Endothelial cell of umbilical vein (primary cell): ENCODE results near the gene HRH3. TPM values are rescaled to one million over a fixed set of nuclear protein-coding genes. Genes with fewer than 3 reads are reported as not detected.

Experiments used
- Bru-seq: library from RNA; stranded (reverse); fragments of 400-500 nt; gene quantifications from one replicate; lab custom pipeline; 2021; lab: Mats Ljungman, UMichigan
- BruChase-seq, 2 experiments: library from RNA; stranded (reverse); fragments of 400-500 nt; gene quantifications; one replicate each; lab custom pipeline; 2021; lab: Mats Ljungman, UMichigan
- BruUV-seq: library from RNA; stranded (reverse); fragments of 400-500 nt; replicated peaks from 2 replicates; lab custom pipeline; 2021; lab: Mats Ljungman, UMichigan
- CTCF ChIA-PET: fragments of 300-600, 350-600 bp; sonication (Branson Sonifier 250); formaldehyde crosslinking; loops from one replicate; lab custom pipeline; 2021; ENCODE audit warnings: antibody characterized with exemption, inconsistent platforms; lab: Charles Lee
- POLR2A ChIA-PET: fragments of 300-600, 350-600 bp; sonication (Branson Sonifier 250); formaldehyde crosslinking; loops from one replicate; lab custom pipeline; 2021; ENCODE audit warnings: antibody characterized with exemption, inconsistent platforms; lab: Charles Lee
- DNase-seq: peaks from one replicate; pipeline ENCODE4 v3.0.0-alpha.2; 2011; ENCODE audit warnings: low read depth, low spot score
- FAIRE-seq: peaks from 2 replicates; lab custom pipeline; 2011; peaks lifted over from hg19 to GRCh38; lab: Jason Lieb, UNC
- H2AFZ ChIP-seq: 2 replicates; pipeline ENCODE4 v1.6.0; 2012; ENCODE audit warnings: low read depth, low read length, control low read depth, inconsistent platforms
- H3K27ac ChIP-seq: 2 replicates; pipeline ENCODE4 v1.5.1; 2011; ENCODE audit warnings: low read depth, mild to moderate bottlenecking, control low read depth, low read length, moderate library complexity; ENCODE audit not compliant: insufficient read depth
- H3K27me3 ChIP-seq, 2 experiments: 2 replicates each; pipeline versions ENCODE4 v1.6.0 to v1.6.1; 2011; ENCODE audit warnings: low read length in 2 of 2, mixed read lengths in 1 of 2; ENCODE audit not compliant: control insufficient read depth in 2 of 2, insufficient read depth in 2 of 2
- H3K36me3 ChIP-seq, 2 experiments: 2 replicates in 1 of 2; 3 replicates in 1 of 2; pipeline ENCODE4 v1.5.1; 2011; ENCODE audit warnings: low read length in 2 of 2, mild to moderate bottlenecking in 1 of 2, moderate library complexity in 1 of 2; ENCODE audit not compliant: control insufficient read depth in 2 of 2, insufficient read depth in 2 of 2; ENCODE audit errors: extremely low read depth in 1 of 2
- H3K4me1 ChIP-seq: 3 replicates; pipeline ENCODE4 v1.5.1; 2011; ENCODE audit warnings: mild to moderate bottlenecking, low read length; ENCODE audit not compliant: control insufficient read depth, insufficient read depth; ENCODE audit errors: extremely low read depth
- H3K4me2 ChIP-seq: 2 replicates; pipeline ENCODE4 v1.6.1; 2011; ENCODE audit warnings: low read length, control low read depth, mixed read lengths; ENCODE audit not compliant: insufficient read depth
- H3K4me3 ChIP-seq, 3 experiments: fragments of 200-600 bp in 1 of 3; sonication (generic), shearing (Covaris generic) in 1 of 3; replicated peaks in 1 of 3; 2 replicates each; pipeline ENCODE4 v1.5.1; 2011 to 2016; ENCODE audit warnings: control low read depth in 3 of 3, low read length in 3 of 3, mild to moderate bottlenecking in 2 of 3, inconsistent platforms in 1 of 3, low read depth in 1 of 3, moderate library complexity in 1 of 3; ENCODE audit not compliant: insufficient read depth in 1 of 3
- H3K79me2 ChIP-seq: 2 replicates; pipeline ENCODE4 v1.6.0; 2012; ENCODE audit warnings: low read length, inconsistent platforms; ENCODE audit not compliant: control insufficient read depth, insufficient read depth
- H3K9ac ChIP-seq: replicated peaks from 2 replicates; pipeline ENCODE3; 2011; ENCODE audit warnings: low read length, control low read depth; ENCODE audit not compliant: insufficient read depth; ENCODE audit errors: extremely low read depth
- H3K9me1 ChIP-seq: replicated peaks from 3 replicates; pipeline ENCODE4 v1.6.0; 2011; ENCODE audit warnings: mild to moderate bottlenecking, low read length; ENCODE audit not compliant: control insufficient read depth, insufficient read depth; ENCODE audit errors: extremely low read depth
- H3K9me3 ChIP-seq: replicated peaks from 2 replicates; pipeline ENCODE4 v1.5.1; 2012; ENCODE audit warnings: low read length, inconsistent platforms; ENCODE audit not compliant: control insufficient read depth, insufficient read depth
- H4K20me1 ChIP-seq: replicated peaks from 2 replicates; pipeline ENCODE3; 2011; ENCODE audit warnings: mild to moderate bottlenecking, low read length; ENCODE audit not compliant: control insufficient read depth, insufficient read depth; ENCODE audit errors: extremely low read depth
- CTCF ChIP-seq, 2 donors: IDR thresholded peaks; 1 replicate in 1 of 2; 2 replicates in 1 of 2; pipeline ENCODE4 v1.5.1; 2011; ENCODE audit warnings: low read length in 2 of 2, mild to moderate bottlenecking in 2 of 2, moderate library complexity in 2 of 2, control low read depth in 1 of 2, inconsistent platforms in 1 of 2, low read depth in 1 of 2; ENCODE audit not compliant: insufficient read depth in 1 of 2; ENCODE audit errors: extremely low read depth in 1 of 2
- GATA2 ChIP-seq: IDR thresholded peaks from 2 replicates; pipeline ENCODE4 v1.7.0; 2011; ENCODE audit warnings: low read depth, mild to moderate bottlenecking, moderate library complexity, mixed read lengths, low read length; ENCODE audit not compliant: insufficient read length, insufficient read depth
- JUN ChIP-seq: IDR thresholded peaks from 2 replicates; pipeline ENCODE4 v1.6.1; 2011; ENCODE audit warnings: borderline replicate concordance, low read depth; ENCODE audit not compliant: insufficient read length, insufficient read depth
- POLR2A ChIP-seq: IDR thresholded peaks from 2 replicates; pipeline ENCODE4 v1.6.1; 2012; ENCODE audit warnings: low read depth, mild to moderate bottlenecking, control low read depth, low read length
- POLR2AphosphoS5 ChIP-seq: IDR thresholded peaks from 2 replicates; pipeline ENCODE4 v1.6.1; 2012; ENCODE audit warnings: low read depth, mild to moderate bottlenecking, control low read depth, low read length, moderate library complexity; ENCODE audit not compliant: insufficient read depth
- dilution Hi-C: fragments of 300-500 bp; cut with MboI; formaldehyde crosslinking; loops from one replicate; pipeline ENCODE4 v1.15.0; 2019; ENCODE audit warnings: low sequenced_read_pairs; ENCODE audit not compliant: extremely low pct_ligation_motif_present
- intact Hi-C: fragments of 100-400 bp; cut with micrococcal nuclease; formaldehyde crosslinking; loops from one replicate; pipeline ENCODE4 v1.10.0; 2022
- long read RNA-seq: library from polyadenylated mRNA; stranded (forward); transcript quantifications from one replicate; pipeline ENCODE4 v2.0.0, GENCODE V29; 2021
- polyA minus RNA-seq, 3 experiments: library from RNA; depleted of rRNA, polyadenylated mRNA; stranded (reverse); fragments of >200 nt; gene quantifications; 1 replicate in 1 of 3; 2 replicates in 2 of 3; pipeline ENCODE4 v1.2.3, GENCODE V29; 2011
- polyA plus RNA-seq, 4 experiments: library from polyadenylated mRNA; depleted of rRNA in 3 of 4; stranded (reverse) in 3 of 4; unstranded in 1 of 4; fragments of >200 nt; gene quantifications; 2 replicates each; pipeline versions ENCODE4 v1.2.1 to v1.2.3, GENCODE V29; 2011 to 2012; ENCODE audit warnings: missing spikeins in 1 of 4
- total RNA-seq: library from RNA; stranded (reverse); gene quantifications from 2 replicates; pipeline ENCODE4 v1.2.3, GENCODE V29; 2021

Gene HRH3
- not detected in 2 replicates for total RNA-seq
- polyA plus RNA-seq = not detected in 2 replicates
- polyA plus RNA-seq (2011; cell fraction: cytosol; rRNA removed) = not detected in 2 replicates
- polyA plus RNA-seq (2011; cell fraction: nucleus; rRNA removed) = not detected in 2 replicates
- not detected in 2 replicates for polyA plus RNA-seq (2012)
- not detected in 2 replicates for polyA minus RNA-seq
- not detected for polyA minus RNA-seq (2011; cell fraction: cytosol; rRNA and poly(A)+ RNA removed)
- not detected in 2 replicates for polyA minus RNA-seq (2011; cell fraction: nucleus; rRNA and poly(A)+ RNA removed)
- Bru-seq, nascent RNA = not detected
- not detected for BruChase-seq, experiment 1, labeled RNA remaining after a 6-hour chase
- not detected for BruChase-seq, experiment 2, labeled RNA remaining after a 2-hour chase
- long read RNA-seq = 0 reads

GRCh38 chr20:62219992-62220665 is at the start of gene HRH3:
Gene HRH3, minus strand, starts transcription at chr20:62220278. Its CDS starts 308 bp downstream, at chr20:62219970.
- peak within 1 kb of the TSS in 1 of 3 experiments; percentile 6 for H3K4me3 ChIP-seq
- CTCF ChIA-PET = no interaction called here
- H2AFZ ChIP-seq = no peak within 1 kb of the TSS
- no peaks in the 10 kb centered on the region for H4K20me1 ChIP-seq
- no peaks in the 10 kb centered on the region for H3K9me1 ChIP-seq
- H3K36me3 ChIP-seq = no peaks in the 10 kb centered on the region
- peaks cover 3% of the 10 kb centered on the region for H3K4me1 ChIP-seq
- peak; percentile 37 for FAIRE-seq
- no peak within 1 kb of the TSS for H3K4me2 ChIP-seq
- dilution Hi-C loops = no loop called here
- H3K79me2 ChIP-seq = no peaks in the 10 kb centered on the region
- peaks cover 34 to 35% of the 10 kb centered on the region in 2 experiments for H3K27me3 ChIP-seq
- TF ChIP-seq GATA2 (no peak), JUN (no peak), CTCF (IDR thresholded peaks at IDR 0.05; ENCODE audit: extremely low read depth in 1 of 2, insufficient read depth in 1 of 2, low read depth in 1 of 2, low read length in 2 of 2) (no peak), POLR2A (no peak), POLR2AphosphoS5 (no peak)
- POLR2A ChIA-PET = no interaction called here
- BruUV-seq = no TSS peak
- H3K9me3 ChIP-seq = no peaks in the 10 kb centered on the region
- H3K27ac ChIP-seq = no peak within 1 kb of the TSS
- intact Hi-C loops = loop anchor here (1.0 kb wide), 1 partner anchor 17 kb away; no protein-coding TSS in a partner anchor
- DNase-seq = no peak
- no peak within 1 kb of the TSS for H3K9ac ChIP-seq
